Measurements from ENCODE around the gene FGFR2.

DNA sequence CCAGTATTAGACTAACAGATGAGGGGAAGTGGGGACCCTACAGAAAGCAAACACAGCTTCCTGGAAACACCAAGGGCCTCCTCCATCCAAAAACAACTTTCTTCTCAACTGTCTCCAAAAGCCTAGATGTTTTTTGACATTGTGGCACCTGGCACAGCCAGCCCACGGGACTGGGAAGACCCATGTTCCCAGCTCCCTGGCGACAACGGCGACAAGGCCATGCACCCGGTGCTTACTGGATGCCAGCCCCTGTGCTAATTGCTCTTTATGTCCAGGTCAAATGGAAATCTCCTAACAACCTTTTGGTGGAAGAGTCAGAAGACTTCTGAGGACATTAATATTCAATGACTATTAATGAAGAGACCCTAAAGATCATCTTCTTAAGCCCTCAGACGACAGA is 7.1 kb downstream of the FGFR2 start:
- TF ChIP-seq, protein P1, sequence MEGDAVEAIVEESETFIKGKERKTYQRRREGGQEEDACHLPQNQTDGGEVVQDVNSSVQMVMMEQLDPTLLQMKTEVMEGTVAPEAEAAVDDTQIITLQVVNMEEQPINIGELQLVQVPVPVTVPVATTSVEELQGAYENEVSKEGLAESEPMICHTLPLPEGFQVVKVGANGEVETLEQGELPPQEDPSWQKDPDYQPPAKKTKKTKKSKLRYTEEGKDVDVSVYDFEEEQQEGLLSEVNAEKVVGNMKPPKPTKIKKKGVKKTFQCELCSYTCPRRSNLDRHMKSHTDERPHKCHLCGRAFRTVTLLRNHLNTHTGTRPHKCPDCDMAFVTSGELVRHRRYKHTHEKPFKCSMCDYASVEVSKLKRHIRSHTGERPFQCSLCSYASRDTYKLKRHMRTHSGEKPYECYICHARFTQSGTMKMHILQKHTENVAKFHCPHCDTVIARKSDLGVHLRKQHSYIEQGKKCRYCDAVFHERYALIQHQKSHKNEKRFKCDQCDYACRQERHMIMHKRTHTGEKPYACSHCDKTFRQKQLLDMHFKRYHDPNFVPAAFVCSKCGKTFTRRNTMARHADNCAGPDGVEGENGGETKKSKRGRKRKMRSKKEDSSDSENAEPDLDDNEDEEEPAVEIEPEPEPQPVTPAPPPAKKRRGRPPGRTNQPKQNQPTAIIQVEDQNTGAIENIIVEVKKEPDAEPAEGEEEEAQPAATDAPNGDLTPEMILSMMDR (IDR thresholded peaks at IDR 0.05; ENCODE audit: poor library complexity) = no peak
- no peak for TF ChIP-seq EZH2phosphoT487 (IDR thresholded peaks at IDR 0.05; ENCODE audit: low read depth, severe bottlenecking, unreplicated experiment)
